NCI-H510A (cell line): ENCODE data around the gene NR2F1-AS1.
"Not testable (repeated sequence)": the region's sequence is repeated elsewhere in the genome, so short reads cannot be mapped to it uniquely, and the experiment has no call there.

ENCODE experiments used
- DNase-seq: peaks from one replicate; lab custom pipeline; 2025; lab: John Stamatoyannopoulos, UW

Gene NR2F1-AS1

DNA sequence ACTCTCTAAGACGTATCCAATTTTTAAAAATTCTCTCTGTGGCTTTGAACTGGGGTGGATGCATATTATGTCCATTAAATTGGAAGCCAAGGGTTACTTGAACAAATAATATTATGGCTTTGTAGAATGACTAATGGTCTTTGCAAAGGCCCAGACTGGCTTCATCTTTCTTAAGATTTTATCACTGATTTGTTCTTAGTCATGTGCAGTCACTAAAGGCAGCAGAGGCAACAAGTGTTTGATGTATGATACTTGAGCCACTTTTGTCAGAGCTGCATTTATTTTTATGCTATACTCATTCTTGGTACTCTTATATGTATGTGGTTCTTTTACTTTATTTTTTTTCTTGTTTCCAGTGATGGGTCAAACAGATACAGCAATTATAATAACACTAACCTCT, 152.2 kb downstream of the NR2F1-AS1 start:
- no peak for DNase-seq

DNA sequence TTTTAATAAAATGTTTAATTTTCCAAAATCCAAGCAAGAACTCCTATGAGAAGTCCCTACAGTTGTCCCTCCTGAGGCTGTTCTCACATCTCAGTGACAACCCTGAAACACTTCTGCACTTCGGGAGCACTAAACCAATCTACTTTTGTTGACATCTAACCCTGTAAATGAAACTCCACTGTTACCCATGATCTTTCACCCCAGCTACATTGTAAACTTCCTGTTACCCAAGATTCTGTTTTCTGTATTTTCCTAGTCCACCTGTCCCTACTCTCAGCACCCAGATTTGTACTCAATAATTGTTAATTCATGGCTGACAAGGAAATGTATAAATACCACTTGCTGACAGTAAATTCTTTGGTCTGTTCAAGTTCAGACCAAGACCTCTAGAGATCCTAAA, 153.7 kb downstream of the NR2F1-AS1 start:
- no peak for DNase-seq

DNA sequence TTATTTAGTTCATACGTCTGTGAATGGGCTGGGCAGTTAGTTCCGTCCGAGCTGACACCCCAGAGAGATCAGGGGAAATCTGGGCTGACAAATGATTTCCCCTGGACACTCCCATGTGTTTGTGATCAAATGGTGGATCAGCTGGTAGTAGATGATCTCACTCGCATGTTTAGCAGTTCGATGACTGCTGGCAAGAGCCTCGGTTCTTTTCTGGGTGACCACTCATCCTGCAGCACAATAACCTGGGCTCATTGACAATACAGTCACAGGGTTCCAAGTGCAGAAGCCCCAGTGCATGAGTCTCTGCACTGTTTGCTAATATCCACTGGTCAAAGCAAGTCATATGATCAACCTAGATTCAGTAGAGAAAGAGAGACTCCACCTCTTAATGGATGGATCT, 155.9 kb downstream of the NR2F1-AS1 start:
- no peak for DNase-seq

DNA sequence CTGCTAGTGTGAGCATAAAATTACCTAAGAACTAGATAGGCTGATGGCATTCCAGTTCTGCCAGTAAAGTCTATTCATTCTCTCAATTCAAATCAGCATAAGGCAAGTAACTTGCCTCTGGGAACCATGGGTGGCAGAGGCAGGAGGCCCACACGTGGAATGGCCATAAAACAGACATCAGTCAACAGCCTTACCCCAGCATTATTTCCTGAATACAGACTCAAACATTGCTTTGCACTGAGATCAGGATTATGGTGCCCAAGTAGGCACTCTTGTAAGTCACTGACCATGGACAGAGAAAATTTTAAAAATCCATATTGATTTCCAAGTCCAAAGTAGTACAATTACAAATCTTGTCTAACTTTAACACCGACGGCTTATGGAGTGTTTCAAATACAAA, 157.7 kb downstream of the NR2F1-AS1 start:
- DNase-seq = no peak

DNA sequence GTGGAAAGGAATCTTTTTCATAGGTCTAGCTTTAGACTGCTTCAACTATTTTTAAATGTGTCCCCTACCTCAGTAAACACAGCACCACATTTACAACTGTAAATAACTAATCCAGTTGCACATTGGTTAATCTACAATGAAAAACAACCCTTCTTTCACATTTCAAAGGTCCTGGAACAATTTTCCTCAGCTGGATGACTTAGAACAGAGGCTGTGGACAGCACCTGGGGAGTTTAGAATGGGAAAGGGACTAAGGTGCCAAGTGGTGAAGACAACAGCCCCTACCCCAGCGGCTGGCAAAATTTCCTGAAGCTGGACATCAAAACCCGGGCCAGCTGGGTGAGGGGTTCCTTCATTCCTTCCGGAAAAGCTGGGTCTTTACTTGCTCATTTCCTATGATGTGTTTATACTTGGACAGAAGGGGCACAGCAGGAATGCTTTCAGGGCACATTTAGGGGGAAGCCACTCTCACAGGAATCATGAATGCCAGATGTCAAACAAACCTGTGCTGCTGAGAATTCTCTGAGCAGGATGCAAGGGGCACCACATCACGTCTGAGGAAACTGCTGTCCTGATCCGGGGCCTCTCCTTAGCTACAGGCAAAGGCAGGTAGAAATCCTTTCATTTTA, 158.3 kb downstream of the NR2F1-AS1 start:
- DNase-seq = no peak

DNA sequence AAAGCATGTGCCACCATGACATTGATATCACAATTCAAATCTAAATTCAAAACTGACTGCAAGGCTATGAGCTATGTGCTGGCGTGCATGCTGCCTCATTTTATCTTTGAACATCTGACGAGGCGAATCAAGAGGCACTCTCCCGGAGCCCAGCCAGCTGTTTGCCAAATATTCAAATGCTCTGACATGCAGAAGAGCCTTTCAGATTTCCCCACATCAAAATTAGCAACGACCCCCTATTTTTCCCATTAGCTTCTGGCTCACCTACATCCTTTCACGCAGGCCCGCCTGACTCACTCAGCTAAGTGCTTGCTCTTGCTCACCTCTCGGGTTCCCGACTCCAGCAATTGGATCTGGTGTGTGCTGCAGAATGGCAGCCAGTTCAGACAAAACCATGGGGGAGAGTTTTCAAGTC, 159.0 kb downstream of the NR2F1-AS1 start:
- DNase-seq = no peak

DNA sequence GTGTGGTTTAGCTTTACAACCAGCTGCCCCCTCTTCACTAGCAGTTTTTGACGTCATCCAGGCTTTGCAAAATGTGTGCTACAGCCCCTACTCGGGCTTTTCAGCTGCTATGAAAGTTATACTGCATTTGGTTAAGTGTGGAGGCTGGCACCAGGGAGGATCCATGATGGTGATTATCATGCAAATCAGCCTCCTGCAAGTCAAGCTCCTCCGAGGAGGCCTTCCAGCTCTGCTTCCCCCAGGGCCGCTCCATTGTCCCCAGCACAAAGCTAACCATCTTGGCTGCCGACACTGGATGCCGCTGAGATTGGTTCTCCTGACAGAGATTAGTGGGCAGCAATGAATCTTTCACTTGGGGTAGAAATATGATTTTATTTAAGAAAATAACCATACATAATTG, 159.6 kb downstream of the NR2F1-AS1 start:
- DNase-seq = no peak

DNA sequence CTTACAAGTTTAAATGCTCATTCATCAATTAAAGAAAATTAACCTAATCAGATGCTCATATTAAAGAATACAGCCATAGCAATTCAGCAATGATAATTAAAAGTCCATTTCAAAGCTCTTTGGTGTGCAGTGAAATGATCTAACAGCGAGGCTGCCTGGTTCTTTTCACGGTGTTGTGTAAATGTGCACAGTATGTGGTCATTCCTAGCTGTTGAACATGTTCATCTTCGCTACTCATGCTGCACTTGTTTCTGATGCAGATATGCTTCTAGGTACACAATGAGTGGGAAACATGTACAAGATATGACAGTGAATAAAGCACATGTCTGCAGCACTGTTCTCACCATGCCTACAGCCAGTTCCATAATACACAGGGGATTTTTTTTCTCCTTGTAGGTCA, 163.5 kb downstream of the NR2F1-AS1 start:
- no peak for DNase-seq

DNA sequence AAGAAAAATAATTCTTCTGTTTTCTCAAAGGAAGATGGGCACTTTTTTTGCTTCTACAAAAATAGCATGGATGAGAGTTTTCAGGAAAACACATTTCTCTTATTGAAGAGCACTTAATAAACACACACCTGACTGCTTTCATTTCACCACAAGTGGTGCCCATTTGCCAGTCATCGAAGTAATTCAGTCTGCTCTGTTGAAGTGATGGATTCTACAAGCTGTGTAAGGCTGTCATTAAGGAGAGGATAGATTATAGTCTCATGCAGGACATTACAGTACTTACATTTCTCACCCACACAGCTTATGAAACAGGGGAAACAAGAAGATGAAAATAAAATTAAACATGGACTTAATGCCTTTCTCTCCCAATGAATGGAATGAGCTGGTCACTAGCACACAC, 165.2 kb downstream of the NR2F1-AS1 start:
- no peak for DNase-seq

DNA sequence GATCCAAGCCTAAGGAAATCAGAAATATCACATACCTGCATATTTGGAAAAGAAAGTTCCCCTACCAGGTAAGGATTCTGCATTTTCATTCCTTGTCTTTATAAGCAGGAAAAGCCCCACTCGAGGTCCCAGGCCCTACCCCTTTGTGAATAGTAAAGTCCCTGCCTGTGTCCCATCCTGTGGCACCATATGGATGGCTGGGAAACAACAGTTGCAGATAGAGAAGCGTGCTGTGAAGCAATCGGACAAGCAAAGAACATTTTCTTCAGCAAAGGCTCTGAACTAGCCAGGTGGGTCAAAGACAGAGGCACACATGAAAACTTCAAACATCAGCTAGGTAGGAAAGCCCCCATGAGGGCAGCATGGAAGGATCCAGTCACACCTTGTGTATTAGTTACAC, 169.3 kb downstream of the NR2F1-AS1 start:
- no peak for DNase-seq

DNA sequence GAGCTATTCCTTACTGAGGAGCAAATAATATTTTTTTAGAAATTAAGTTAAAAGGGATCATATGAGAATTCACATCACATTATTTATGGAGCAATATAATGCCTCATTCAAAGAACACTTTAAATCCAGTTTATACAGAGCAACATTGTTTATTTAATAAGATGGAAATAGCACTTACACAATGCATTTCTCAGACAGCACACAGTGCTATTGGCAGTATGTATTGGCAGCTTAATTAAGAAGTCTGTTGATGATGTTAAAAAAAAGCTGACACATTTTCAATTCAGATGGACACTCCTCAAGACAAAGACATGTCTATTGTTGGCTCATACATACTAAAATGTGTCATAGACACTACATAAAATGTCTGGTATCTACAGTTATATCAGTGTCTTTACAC, 171.3 kb downstream of the NR2F1-AS1 start:
- no peak for DNase-seq

DNA sequence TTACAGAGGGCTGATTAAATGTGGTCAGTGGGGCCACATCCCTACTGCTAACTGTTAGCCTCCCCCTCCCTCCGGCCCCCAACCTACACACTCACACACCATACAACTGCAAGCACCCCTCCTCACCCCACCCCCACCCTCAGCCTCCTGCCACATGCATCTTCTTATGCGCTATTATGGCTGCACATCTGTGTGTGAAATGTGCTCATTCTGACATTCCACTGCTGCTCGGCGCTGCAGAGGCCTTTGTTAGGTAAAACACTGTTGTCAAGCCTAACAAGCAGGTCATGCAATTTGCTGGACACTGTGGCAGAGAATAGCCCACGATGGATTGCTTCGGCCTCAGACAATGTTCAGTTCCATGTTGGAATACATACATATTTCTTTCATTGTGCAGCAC, 173.6 kb downstream of the NR2F1-AS1 start:
- no peak for DNase-seq

DNA sequence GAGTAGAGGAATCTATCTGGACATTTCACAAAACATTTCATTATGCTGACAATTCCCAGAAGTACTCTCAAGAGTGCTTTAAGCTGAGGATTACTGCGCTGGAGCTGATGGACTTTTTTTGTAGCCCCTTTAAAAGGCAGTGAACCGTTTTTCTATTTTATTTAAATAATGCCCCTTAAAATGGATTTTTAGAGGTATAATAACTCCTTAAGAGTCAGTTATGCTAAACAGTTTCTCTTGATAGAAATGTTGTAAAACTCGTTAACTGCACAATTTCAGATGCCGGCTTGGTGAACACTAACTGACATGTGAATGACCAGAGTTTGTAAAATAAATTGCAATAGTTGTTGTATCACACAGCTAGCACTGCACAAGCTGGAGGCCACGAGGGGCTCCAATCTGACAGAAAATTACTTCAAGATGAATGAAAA, 174.0 kb downstream of the NR2F1-AS1 start:
- DNase-seq = no peak

DNA sequence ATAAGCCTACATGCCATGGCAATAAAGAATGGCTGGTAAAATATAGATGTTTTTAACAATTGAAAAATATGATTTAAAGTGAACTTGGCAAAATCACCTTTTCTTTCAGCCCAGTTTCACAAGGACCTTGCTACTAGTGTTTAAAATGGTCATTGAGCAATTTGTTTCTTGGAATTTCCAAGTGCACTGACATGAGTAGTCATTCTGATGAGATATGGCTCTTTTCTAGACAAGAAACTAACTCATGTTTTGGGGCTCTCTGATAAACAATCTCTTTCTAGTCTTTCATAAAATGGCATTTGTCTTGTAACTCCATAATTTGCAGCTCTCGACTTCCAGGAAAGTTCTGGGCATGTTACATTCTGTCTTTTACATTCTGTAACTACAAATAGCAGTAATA, 176.8 kb downstream of the NR2F1-AS1 start:
- no peak for DNase-seq

DNA sequence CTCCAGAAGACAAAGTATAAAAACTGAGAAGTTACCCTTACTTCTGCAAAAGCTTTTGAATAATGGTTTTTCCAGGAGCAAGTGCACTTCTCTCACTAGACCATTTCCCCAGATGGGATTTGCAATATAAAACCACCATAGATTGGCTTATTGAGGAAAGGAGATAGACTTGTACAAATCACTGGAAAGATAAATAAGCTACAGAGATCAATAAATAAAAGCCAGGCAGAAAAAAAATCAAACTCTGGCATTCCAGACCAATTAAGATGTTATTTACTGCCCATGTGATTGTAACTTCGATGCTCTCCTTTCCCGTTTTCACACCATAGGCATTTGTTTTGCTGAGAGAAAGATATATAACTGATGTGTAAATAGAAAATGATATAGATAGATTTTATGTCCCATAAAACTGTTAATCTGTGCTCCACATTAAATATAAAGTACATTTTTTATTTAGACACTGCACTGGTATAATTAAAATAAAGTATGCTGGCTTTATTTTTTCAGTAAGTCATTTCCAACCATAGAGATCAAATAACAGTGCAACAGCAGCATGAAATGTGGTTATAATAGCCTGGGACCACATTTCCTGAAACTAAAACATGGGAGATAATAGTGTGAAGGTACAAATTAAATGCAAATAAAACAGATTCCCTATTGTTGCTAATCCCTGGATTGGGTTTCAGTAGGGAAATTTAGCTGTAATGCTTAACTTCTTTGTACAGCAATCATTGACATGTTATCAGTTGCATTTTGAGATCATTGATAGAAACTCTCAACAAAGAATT, 177.7 kb downstream of the NR2F1-AS1 start:
- DNase-seq = no peak

DNA sequence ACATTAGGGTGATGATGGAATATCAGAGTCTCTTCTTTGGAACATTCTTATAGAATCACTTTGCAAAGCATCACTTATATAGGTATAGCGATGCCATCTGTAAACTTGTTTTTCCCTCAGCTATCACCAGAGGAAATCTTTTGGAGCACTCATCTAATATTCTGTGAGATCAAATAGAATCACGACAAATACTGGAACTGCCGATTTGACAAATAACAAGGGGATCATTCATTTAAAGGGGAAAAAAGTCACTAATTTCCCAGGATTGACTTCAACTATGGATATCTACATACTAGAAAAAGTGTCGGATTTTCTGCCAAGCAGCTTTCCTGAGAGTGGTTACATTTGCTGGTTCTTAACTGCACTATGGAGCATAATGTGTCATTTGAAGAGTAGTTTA, 178.6 kb downstream of the NR2F1-AS1 start:
- DNase-seq = no peak

DNA sequence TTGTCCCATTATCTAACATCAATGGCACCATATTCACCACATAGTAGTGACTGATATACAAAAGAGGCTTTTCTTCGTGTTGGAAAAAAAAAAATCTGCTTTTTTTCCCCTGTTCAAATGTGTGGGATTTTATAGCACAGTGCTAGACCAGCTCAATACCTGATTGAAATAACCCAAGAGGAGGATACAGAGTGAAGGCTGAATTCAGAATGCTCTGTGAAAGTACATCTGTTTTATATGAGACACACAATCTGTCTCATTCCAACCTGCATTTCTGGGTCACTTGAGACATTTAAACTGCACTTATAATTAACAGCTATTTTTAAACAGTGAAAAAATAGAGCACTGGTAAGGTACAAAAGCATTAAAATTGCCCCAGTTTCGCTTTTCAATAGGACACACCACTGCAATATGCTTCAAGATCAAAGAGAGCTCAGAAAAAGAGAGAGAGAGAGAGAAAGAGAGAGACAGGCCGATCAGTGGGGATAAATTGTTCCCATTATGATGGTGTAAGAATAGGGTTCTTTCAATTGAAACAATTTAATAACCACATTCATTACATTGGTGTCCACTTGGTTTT, 179.3 kb downstream of the NR2F1-AS1 start:
- no peak for DNase-seq

DNA sequence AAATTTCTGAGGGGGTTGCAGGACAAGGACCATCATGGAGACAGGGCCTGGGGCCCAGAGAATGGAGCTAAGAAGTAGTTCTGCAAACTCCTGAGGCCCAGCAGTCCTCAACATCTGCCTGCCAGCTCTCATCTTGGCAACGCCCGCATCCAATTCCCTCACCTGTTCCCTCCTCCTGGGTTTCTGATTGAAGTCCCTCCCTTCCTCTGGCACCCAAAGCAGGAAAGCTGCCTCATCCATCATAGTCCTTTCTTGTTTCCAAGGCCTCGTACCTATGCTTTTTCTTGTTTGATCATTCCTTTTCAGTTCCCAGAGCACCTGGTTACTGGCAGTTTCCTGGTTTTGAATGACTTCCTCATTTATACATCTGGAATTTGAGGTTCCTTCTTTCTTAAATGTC, 181.3 kb downstream of the NR2F1-AS1 start:
- no peak for DNase-seq

DNA sequence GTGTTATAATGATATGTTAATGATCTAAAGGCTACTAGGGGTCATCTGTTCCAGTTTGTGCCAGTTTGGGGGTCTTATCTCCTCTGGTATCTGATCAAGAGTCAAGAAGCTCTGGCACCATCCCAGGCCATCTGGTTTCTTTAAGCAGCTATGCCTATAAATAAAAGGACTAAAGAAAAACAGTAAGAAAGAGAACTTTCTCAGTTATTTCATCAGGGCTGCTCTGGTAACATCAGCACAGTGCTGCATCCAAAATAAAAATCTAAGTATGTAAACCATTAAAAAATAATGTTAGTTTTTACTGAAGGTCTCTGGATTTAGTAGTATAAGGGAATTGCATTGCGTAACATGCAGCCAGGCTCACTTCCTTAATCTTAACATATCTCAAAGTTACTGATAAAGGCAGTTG, 185.0 kb downstream of the NR2F1-AS1 start:
- DNase-seq = no peak

DNA sequence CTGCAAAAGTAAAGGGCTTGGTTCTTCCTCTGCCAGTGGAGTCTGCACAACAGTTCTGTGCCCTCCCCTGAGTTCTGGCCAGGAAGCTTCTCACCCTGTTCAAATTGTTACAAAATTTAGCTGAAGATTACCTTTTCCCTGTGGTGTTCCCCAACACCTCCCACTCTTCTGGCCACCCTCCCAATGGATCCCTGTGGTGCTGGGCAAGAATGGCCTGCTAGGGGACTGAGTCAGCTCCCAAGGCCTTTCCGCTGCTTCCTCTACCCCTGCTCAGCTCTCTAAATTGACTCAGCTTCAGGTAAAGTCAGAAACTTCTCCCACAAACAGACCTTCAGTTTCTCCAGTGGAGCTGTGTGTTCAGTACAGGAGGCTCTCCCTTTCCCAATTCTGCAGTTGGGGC, 186.0 kb downstream of the NR2F1-AS1 start:
- no peak for DNase-seq

DNA sequence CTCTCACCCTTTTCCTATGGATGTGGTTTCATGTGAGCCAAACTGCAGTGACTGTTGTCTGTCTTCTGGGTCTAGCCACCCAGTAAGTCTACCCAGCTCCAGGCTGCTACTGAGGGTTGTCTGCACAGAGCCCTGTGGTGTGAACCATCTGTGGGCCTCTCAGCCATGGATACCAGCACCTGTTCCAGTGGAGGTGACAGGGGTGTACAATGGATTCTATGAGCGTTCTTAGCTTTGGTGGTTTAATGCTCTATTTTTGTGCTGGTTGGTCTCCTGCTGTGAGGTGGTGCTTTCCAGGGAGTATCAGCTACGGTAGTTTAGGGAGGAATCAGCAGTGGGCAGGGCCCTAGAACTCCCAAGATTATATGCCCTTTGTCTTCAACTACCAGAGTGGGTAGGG, 186.7 kb downstream of the NR2F1-AS1 start:
- DNase-seq = no peak

DNA sequence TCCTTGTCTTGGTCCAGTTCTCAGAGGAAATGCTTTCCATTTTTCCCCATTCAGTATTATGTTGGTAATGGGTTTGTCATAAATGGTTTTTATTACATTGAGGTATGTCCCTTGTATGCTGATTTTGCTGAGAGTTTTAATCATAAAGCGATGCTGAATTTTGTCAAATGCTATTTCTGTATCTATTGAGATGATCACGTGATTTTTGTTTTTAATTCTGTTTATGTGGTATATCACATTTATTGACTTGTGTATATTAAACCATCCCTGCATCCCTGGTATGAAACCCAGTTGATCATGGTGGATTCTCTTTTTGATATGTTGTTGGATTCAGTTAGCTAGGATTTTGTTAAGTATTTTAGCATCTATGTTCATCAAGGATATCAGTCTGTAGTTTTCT, 189.8 kb downstream of the NR2F1-AS1 start:
- not testable (repeated sequence) for DNase-seq

DNA sequence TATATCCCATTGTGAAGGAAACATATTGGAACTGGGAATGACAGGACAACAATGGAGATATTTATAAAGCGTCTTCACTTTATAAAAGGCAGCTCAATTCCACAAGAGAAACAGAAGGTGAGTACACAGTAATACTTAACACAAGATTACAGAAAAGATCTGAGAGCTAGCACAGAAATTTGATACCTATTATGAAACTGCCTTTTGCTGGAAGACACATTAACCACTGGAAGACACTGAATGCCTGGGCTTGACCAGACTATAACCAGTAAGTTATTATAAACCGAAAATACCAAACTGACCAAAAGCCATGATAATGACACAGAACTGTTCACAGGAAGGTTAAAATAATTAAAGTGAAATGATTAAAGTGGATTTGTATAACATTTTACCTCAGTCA, 195.4 kb downstream of the NR2F1-AS1 start:
- no peak for DNase-seq

DNA sequence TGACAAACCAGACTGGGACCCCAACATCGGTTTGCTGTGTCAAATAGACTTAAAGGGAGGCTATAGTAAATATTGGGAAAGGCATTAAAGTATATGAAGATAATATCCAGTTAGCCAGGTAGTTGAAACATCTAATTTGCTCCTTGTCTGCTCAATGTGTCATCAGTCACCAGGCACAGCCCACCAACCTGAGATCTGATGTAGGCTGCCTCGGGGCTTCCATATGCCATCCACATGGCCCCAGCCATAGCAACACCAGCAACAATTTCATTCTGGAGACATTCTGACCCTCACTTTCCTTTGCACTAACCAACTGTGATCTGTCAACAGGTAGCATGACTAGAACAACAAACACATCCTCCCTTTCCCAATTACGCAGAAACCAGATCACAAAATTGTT, 196.0 kb downstream of the NR2F1-AS1 start:
- no peak for DNase-seq
